IMR-90 (cell line): ENCODE results near the gene RFPL3. TPM values are rescaled to one million over a fixed set of nuclear protein-coding genes. Genes with fewer than 3 reads are reported as not detected.

ENCODE experiments used
- ATAC-seq: fragments of 200-7000 bp; cut with Tn5 transposase; 2 replicates; pipeline ENCODE4 v1.9.1; 2020; ENCODE audit warnings: low read depth, mild to moderate bottlenecking, moderate library complexity
- BruUV-seq: library from RNA; stranded (reverse); fragments of 400-500 nt; replicated peaks from 2 replicates; lab custom pipeline; 2021; lab: Mats Ljungman, UMichigan
- CTCF ChIA-PET: fragments of 300-600 bp; formaldehyde crosslinking; extraction: SDS; loops from one replicate; lab custom pipeline; 2021; ENCODE audit warnings: antibody characterized with exemption; lab: Yijun Ruan, JAX
- POLR2A ChIA-PET: fragments of 300-600 bp; sonication (Branson Sonifier 250); formaldehyde crosslinking; loops from one replicate; lab custom pipeline; 2022; ENCODE audit warnings: antibody characterized with exemption; ENCODE audit not compliant: unreplicated experiment; lab: Charles Lee
- DNase-seq: peaks from one replicate; pipeline ENCODE4 v3.0.0; 2013
- H2AFZ ChIP-seq: replicated peaks from 2 replicates; pipeline ENCODE3; 2013; ENCODE audit warnings: low read length, mild to moderate bottlenecking; ENCODE audit not compliant: poor library complexity
- H2AK5ac ChIP-seq: 2 replicates; pipeline ENCODE4 v1.6.1; 2013; ENCODE audit warnings: low read depth, low read length, inconsistent platforms
- H2AK9ac ChIP-seq: replicated peaks from 2 replicates; pipeline ENCODE3; 2013; ENCODE audit warnings: mild to moderate bottlenecking, low read depth, low read length, moderate library complexity; ENCODE audit not compliant: poor library complexity
- H2BK120ac ChIP-seq: 2 replicates; pipeline ENCODE4 v1.6.1; 2013; ENCODE audit warnings: low read depth, low read length, inconsistent platforms
- H2BK15ac ChIP-seq: 3 replicates; pipeline ENCODE4 v1.6.1; 2013; ENCODE audit warnings: low read depth, low read length, inconsistent platforms
- H2BK20ac ChIP-seq: 2 replicates; pipeline ENCODE4 v1.6.1; 2013; ENCODE audit warnings: low read depth, mild to moderate bottlenecking, inconsistent platforms, low read length, moderate library complexity
- H2BK5ac ChIP-seq: 2 replicates; pipeline ENCODE4 v1.6.1; 2013; ENCODE audit warnings: mild to moderate bottlenecking, low read depth, low read length, inconsistent platforms; ENCODE audit not compliant: poor library complexity, severe bottlenecking
- H3K14ac ChIP-seq: replicated peaks from 2 replicates; pipeline ENCODE4 v1.6.1; 2013; ENCODE audit warnings: low read depth, low read length, inconsistent platforms
- H3K18ac ChIP-seq: 2 replicates; pipeline ENCODE4 v1.6.1; 2013; ENCODE audit warnings: low read depth, low read length, control low read depth
- H3K23ac ChIP-seq: 2 replicates; pipeline ENCODE4 v1.6.1; 2013; ENCODE audit warnings: low read depth, low read length, inconsistent platforms
- H3K27ac ChIP-seq: 2 replicates; pipeline ENCODE4 v1.5.1; 2013; ENCODE audit warnings: mild to moderate bottlenecking, control low read depth, low read length; ENCODE audit not compliant: insufficient read depth
- H3K27me3 ChIP-seq: 2 replicates; pipeline ENCODE4 v1.6.1; 2013; ENCODE audit warnings: low read length; ENCODE audit not compliant: control insufficient read depth, insufficient read depth
- H3K36me3 ChIP-seq: 2 replicates; pipeline ENCODE4 v1.6.1; 2013; ENCODE audit warnings: low read length, mixed read lengths; ENCODE audit not compliant: control insufficient read depth, insufficient read depth
- H3K4ac ChIP-seq: 2 replicates; pipeline ENCODE4 v1.6.1; 2013; ENCODE audit warnings: low read depth, low read length, inconsistent platforms
- H3K4me1 ChIP-seq: 2 replicates; pipeline ENCODE4 v1.6.1; 2013; ENCODE audit warnings: low read length, mixed read lengths; ENCODE audit not compliant: control insufficient read depth, insufficient read depth
- H3K4me2 ChIP-seq: 2 replicates; pipeline ENCODE4 v1.6.1; 2013; ENCODE audit warnings: low read depth, mild to moderate bottlenecking, control low read depth, low read length, moderate library complexity
- H3K4me3 ChIP-seq: 2 replicates; pipeline ENCODE4 v1.5.1; 2013; ENCODE audit warnings: low read depth, mild to moderate bottlenecking, control low read depth, low read length, moderate library complexity; ENCODE audit not compliant: insufficient read depth
- H3K56ac ChIP-seq: 2 replicates; pipeline ENCODE4 v1.6.1; 2013; ENCODE audit warnings: low read length, inconsistent platforms; ENCODE audit not compliant: insufficient read depth; ENCODE audit errors: extremely low read depth
- H3K79me1 ChIP-seq, 2 experiments: 2 replicates each; pipeline ENCODE4 v1.6.1; 2013; ENCODE audit warnings: low read length in 2 of 2, inconsistent platforms in 1 of 2, low read depth in 1 of 2
- H3K9ac ChIP-seq: 2 replicates; pipeline ENCODE4 v1.6.1; 2013; ENCODE audit warnings: low read depth, low read length, control low read depth
- H3K9me1 ChIP-seq: 2 replicates; pipeline ENCODE4 v1.6.1; 2013; ENCODE audit warnings: low read length, inconsistent platforms; ENCODE audit not compliant: insufficient read depth
- H3K9me3 ChIP-seq: 2 replicates; pipeline ENCODE4 v1.6.1; 2013; ENCODE audit warnings: low read length; ENCODE audit not compliant: control insufficient read depth, insufficient read depth
- H4K20me1 ChIP-seq: 2 replicates; pipeline ENCODE4 v1.6.1; 2013; ENCODE audit warnings: low read length, inconsistent platforms; ENCODE audit not compliant: insufficient read depth
- H4K5ac ChIP-seq: 2 replicates; pipeline ENCODE4 v1.6.1; 2013; ENCODE audit warnings: mild to moderate bottlenecking, low read depth, low read length, control low read depth
- H4K8ac ChIP-seq, 2 experiments: 2 replicates each; pipeline ENCODE4 v1.6.1; 2013; ENCODE audit warnings: low read depth in 2 of 2, low read length in 2 of 2, control low read depth in 1 of 2, inconsistent platforms in 1 of 2
- H4K91ac ChIP-seq: 2 replicates; pipeline ENCODE4 v1.6.1; 2013; ENCODE audit warnings: low read depth, low read length, inconsistent platforms; ENCODE audit not compliant: insufficient read depth
- BHLHE40 ChIP-seq: fragments of 150-350 bp; IDR thresholded peaks from 2 replicates; pipeline ENCODE4 v1.6.1; 2016; ENCODE audit warnings: mild to moderate bottlenecking, low read depth, low read length
- CEBPB ChIP-seq: IDR thresholded peaks from 2 replicates; pipeline ENCODE4 v1.6.1; 2012; ENCODE audit warnings: low read depth, low read length, improper control_type of control experiment
- CHD1 ChIP-seq: IDR thresholded peaks from 2 replicates; pipeline ENCODE4 v1.6.1; 2012; ENCODE audit warnings: low read depth, low read length, improper control_type of control experiment
- FOS ChIP-seq: fragments of 150-350 bp; IDR thresholded peaks from 2 replicates; pipeline ENCODE4 v1.6.1; 2016; ENCODE audit warnings: low read depth, low read length
- MAFK ChIP-seq: IDR thresholded peaks from 2 replicates; pipeline ENCODE4 v1.6.1; 2012; ENCODE audit warnings: low read depth, low read length, improper control_type of control experiment
- MAZ ChIP-seq: IDR thresholded peaks from 2 replicates; pipeline ENCODE4 v1.6.1; 2012; ENCODE audit warnings: low read depth, mild to moderate bottlenecking, low read length, improper control_type of control experiment, moderate library complexity, borderline replicate concordance
- MXI1 ChIP-seq: IDR thresholded peaks from 2 replicates; pipeline ENCODE4 v1.6.1; 2012; ENCODE audit warnings: low read depth, mild to moderate bottlenecking, low read length, moderate library complexity, borderline replicate concordance
- NFE2L2 ChIP-seq: fragments of 150-350 bp; IDR thresholded peaks from 2 replicates; pipeline ENCODE4 v1.6.1; 2016; ENCODE audit warnings: low read depth, mild to moderate bottlenecking, low read length
- POLR2A ChIP-seq: IDR thresholded peaks from 2 replicates; pipeline ENCODE4 v1.6.1; 2012; ENCODE audit warnings: mild to moderate bottlenecking, low read depth, low read length
- RAD21 ChIP-seq: IDR thresholded peaks from 2 replicates; pipeline ENCODE4 v1.6.1; 2012; ENCODE audit warnings: low read length, improper control_type of control experiment
- RCOR1 ChIP-seq: IDR thresholded peaks from 2 replicates; pipeline ENCODE4 v1.6.1; 2012; ENCODE audit warnings: mild to moderate bottlenecking, low read length, improper control_type of control experiment; ENCODE audit not compliant: insufficient replicate concordance
- RFX5 ChIP-seq: IDR thresholded peaks from 2 replicates; pipeline ENCODE4 v1.8.0; 2012; ENCODE audit warnings: low read depth, mild to moderate bottlenecking, low read length, moderate library complexity
- SMC3 ChIP-seq: fragments of 150-350 bp; IDR thresholded peaks from 2 replicates; pipeline ENCODE4 v1.6.1; 2016; ENCODE audit warnings: low read depth, mild to moderate bottlenecking, antibody characterized with exemption, low read length, moderate library complexity
- WGBS, 2 experiments: methylation state at CpG; one replicate each; pipeline versions ENCODE4 v1.1.5 to v1.1.7; 2013; ENCODE audit warnings: missing lambda C conversion rate in 2 of 2; ENCODE audit not compliant: insufficient read length in 1 of 2; ENCODE audit errors: extremely low coverage in 2 of 2; 5-methylcytosine and 5-hydroxymethylcytosine counted together
- dilution Hi-C: fragments of 300-500 bp; cut with HindIII; formaldehyde crosslinking; loops from one replicate; pipeline ENCODE4 v1.14.3; 2018; ENCODE audit warnings: low sequenced_read_pairs; ENCODE audit not compliant: unreplicated experiment
- in situ Hi-C: fragments of 300-500 bp; cut with MboI; formaldehyde crosslinking; loops from 3 replicates; pipeline ENCODE4 v1.14.3; 2019; ENCODE audit warnings: low sequenced_read_pairs, inconsistent platforms, mixed read lengths
- intact Hi-C: fragments of 100-400 bp; cut with micrococcal nuclease; formaldehyde crosslinking; loops from 2 replicates; pipeline ENCODE4 v1.10.0; 2022
- polyA plus RNA-seq, 3 experiments: library from polyadenylated mRNA; depleted of rRNA; stranded (reverse); fragments of >200 nt; gene quantifications; 2 replicates each; pipeline ENCODE4 v1.2.3, GENCODE V29; 2012; ENCODE audit warnings: low replicate concordance in 1 of 3
- total RNA-seq: library from RNA; depleted of rRNA; stranded (reverse); fragments of >200 nt; gene quantifications from 2 replicates; pipeline ENCODE4 v1.2.3, GENCODE V29; 2012
- TF ChIP-seq, protein P1 (sequence below): fragments of 150-350 bp; IDR thresholded peaks from 2 replicates; pipeline ENCODE4 v1.6.1; 2017; ENCODE audit warnings: mild to moderate bottlenecking, antibody characterized with exemption, low read length, low read depth
- TF ChIP-seq, protein P2 (sequence below): fragments of 150-350 bp; IDR thresholded peaks from 2 replicates; pipeline ENCODE4 v1.6.1; 2016; ENCODE audit warnings: low read depth, mild to moderate bottlenecking, low read length, moderate library complexity, borderline replicate concordance
- TF ChIP-seq, protein P3 (sequence below): conservative IDR thresholded peaks from 2 replicates; pipeline ENCODE4 v1.5.1; 2012; ENCODE audit warnings: mild to moderate bottlenecking, low read depth, low read length, improper control_type of control experiment

RFPL3 gene
- total and polyA plus RNA-seq, 2 of the 4 experiments (the other 2 are of a cell fraction): not detected

- no peak overlapping the region for H3K56ac ChIP-seq
- no peak for ATAC-seq
Observed at GRCh38 chr22:32355760-32356159, 1.9 kb upstream of the RFPL3 start.

More at GRCh38 chr22:32355760-32356159, 1.9 kb upstream of the RFPL3 start:
- no CpG with 5 or more reads among the region's 3 CpGs for WGBS, 2 experiments
- no TSS peak for BruUV-seq
- Histone ChIP-seq H3K14ac (no peak overlapping the region), H2BK20ac (no peak overlapping the region), H2BK5ac (no peak overlapping the region), H3K4me2 (no peak overlapping the region), H3K27me3 (0 out of 2 replicates have a peak, but pooled peaks cover 2% of the 10 kb centered on the region), H3K18ac (no peak overlapping the region), H2BK120ac (no peak overlapping the region), H4K91ac (no peak overlapping the region), H4K8ac (no peak overlapping the region), H3K4ac (no peak overlapping the region), H2AK5ac (no peak overlapping the region), H3K4me3 (no peak overlapping the region), H3K79me1 (no peaks in the 10 kb centered on the region), H3K9me1 (no peaks in the 10 kb centered on the region), H3K9ac (no peak overlapping the region), H3K36me3 (no peaks in the 10 kb centered on the region), H4K20me1 (no peaks in the 10 kb centered on the region), H4K5ac (no peak overlapping the region), H3K9me3 (no peaks in the 10 kb centered on the region), H3K4me1 (no peaks in the 10 kb centered on the region), H3K23ac (no peak overlapping the region), H2AFZ (no peak overlapping the region), H2BK15ac (no peak overlapping the region), H3K27ac (no peak overlapping the region), H2AK9ac (no peak overlapping the region)
- DNase-seq: no peak
- in situ Hi-C loops: no loop called here
- ChIA-PET POLR2A (no interaction called here), CTCF (interaction anchor here (0.7 kb wide), 1 partner anchor 821 kb away, joined by 5 read pairs; no protein-coding TSS in a partner anchor)
- dilution Hi-C loops: no loop called here
- intact Hi-C loops: no loop called here
- TF ChIP-seq FOS: no peak
- TF ChIP-seq BHLHE40: no peak
- TF ChIP-seq MAZ: no peak
- TF ChIP-seq MAFK: no peak
- TF ChIP-seq NFE2L2: no peak
- TF ChIP-seq, protein P1, sequence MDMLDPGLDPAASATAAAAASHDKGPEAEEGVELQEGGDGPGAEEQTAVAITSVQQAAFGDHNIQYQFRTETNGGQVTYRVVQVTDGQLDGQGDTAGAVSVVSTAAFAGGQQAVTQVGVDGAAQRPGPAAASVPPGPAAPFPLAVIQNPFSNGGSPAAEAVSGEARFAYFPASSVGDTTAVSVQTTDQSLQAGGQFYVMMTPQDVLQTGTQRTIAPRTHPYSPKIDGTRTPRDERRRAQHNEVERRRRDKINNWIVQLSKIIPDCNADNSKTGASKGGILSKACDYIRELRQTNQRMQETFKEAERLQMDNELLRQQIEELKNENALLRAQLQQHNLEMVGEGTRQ: no peak
- no peak for TF ChIP-seq SMC3
- no peak for TF ChIP-seq POLR2A
- no peak for TF ChIP-seq RCOR1
- TF ChIP-seq, protein P2, sequence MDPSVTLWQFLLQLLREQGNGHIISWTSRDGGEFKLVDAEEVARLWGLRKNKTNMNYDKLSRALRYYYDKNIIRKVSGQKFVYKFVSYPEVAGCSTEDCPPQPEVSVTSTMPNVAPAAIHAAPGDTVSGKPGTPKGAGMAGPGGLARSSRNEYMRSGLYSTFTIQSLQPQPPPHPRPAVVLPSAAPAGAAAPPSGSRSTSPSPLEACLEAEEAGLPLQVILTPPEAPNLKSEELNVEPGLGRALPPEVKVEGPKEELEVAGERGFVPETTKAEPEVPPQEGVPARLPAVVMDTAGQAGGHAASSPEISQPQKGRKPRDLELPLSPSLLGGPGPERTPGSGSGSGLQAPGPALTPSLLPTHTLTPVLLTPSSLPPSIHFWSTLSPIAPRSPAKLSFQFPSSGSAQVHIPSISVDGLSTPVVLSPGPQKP: no peak
- TF ChIP-seq RAD21: no peak
- TF ChIP-seq CHD1: no peak
- no peak for TF ChIP-seq CEBPB
- TF ChIP-seq RFX5: no peak
- no peak for TF ChIP-seq MXI1
- TF ChIP-seq, protein P3, sequence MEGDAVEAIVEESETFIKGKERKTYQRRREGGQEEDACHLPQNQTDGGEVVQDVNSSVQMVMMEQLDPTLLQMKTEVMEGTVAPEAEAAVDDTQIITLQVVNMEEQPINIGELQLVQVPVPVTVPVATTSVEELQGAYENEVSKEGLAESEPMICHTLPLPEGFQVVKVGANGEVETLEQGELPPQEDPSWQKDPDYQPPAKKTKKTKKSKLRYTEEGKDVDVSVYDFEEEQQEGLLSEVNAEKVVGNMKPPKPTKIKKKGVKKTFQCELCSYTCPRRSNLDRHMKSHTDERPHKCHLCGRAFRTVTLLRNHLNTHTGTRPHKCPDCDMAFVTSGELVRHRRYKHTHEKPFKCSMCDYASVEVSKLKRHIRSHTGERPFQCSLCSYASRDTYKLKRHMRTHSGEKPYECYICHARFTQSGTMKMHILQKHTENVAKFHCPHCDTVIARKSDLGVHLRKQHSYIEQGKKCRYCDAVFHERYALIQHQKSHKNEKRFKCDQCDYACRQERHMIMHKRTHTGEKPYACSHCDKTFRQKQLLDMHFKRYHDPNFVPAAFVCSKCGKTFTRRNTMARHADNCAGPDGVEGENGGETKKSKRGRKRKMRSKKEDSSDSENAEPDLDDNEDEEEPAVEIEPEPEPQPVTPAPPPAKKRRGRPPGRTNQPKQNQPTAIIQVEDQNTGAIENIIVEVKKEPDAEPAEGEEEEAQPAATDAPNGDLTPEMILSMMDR: no peak
